Measurements from ENCODE around the gene UBR1.
"Not testable (repeated sequence)": the region's sequence is repeated elsewhere in the genome, so short reads cannot be mapped to it uniquely, and the experiment has no call there.

Gene UBR1

DNA sequence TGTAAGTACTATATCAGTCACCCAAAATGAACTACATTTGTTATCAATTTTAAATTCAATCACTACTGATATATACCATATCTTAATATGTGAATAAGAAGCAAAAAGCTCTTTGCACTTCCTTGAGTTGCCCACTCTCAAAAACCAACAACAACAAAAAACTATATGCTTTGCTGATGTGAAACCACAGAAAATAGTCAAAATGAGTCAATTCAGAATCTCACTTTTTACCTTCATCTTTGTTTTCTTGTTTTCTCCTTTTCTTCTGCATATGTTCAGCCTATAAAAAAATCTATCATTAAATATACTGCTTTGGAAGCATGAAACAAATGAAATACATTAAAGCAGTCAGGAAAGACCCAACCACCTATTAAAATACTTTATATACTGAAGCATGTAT is 80.7 kb downstream of the UBR1 start:
- no peak for TF ChIP-seq EZH2phosphoT487 (conservative IDR thresholded peaks at IDR 0.05; ENCODE audit: low read length)
- TF ChIP-seq, protein P1, sequence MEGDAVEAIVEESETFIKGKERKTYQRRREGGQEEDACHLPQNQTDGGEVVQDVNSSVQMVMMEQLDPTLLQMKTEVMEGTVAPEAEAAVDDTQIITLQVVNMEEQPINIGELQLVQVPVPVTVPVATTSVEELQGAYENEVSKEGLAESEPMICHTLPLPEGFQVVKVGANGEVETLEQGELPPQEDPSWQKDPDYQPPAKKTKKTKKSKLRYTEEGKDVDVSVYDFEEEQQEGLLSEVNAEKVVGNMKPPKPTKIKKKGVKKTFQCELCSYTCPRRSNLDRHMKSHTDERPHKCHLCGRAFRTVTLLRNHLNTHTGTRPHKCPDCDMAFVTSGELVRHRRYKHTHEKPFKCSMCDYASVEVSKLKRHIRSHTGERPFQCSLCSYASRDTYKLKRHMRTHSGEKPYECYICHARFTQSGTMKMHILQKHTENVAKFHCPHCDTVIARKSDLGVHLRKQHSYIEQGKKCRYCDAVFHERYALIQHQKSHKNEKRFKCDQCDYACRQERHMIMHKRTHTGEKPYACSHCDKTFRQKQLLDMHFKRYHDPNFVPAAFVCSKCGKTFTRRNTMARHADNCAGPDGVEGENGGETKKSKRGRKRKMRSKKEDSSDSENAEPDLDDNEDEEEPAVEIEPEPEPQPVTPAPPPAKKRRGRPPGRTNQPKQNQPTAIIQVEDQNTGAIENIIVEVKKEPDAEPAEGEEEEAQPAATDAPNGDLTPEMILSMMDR (IDR thresholded peaks at IDR 0.05; ENCODE audit: insufficient read depth, low read length, poor library complexity, severe bottlenecking), result no peak
- Histone ChIP-seq H4K20me1 (ENCODE audit: low read depth, low read length) (no peaks in the 10 kb centered on the region), H3K4me2 (ENCODE audit: low read depth, low read length, poor library complexity, severe bottlenecking) (no peak overlapping the region), H3K27ac (ENCODE audit: low read depth, low read length) (no peak overlapping the region), H3K36me3 (ENCODE audit: low read length) (peaks cover 70% of the 10 kb centered on the region), H2AFZ (ENCODE audit: low read depth, low read length, severe bottlenecking) (no peak overlapping the region), H3K9me3 (ENCODE audit: insufficient read depth, low read length) (no peaks in the 10 kb centered on the region), H3K79me2 (ENCODE audit: insufficient read depth, low read length) (no peaks in the 10 kb centered on the region), H3F3A (ENCODE audit: insufficient read depth) (0 out of 2 replicates have a peak, but pooled peaks cover 7% of the 10 kb centered on the region), H3K27me3 (ENCODE audit: low read length) (no peaks in the 10 kb centered on the region), H3K4me3 (ENCODE audit: insufficient read depth, low read length, poor library complexity, severe bottlenecking) (no peak overlapping the region), H3K9ac (ENCODE audit: low read length) (no peak overlapping the region), H3K9me2 (replicated peaks; ENCODE audit: insufficient read depth, low read length) (no peaks in the 10 kb centered on the region)

DNA sequence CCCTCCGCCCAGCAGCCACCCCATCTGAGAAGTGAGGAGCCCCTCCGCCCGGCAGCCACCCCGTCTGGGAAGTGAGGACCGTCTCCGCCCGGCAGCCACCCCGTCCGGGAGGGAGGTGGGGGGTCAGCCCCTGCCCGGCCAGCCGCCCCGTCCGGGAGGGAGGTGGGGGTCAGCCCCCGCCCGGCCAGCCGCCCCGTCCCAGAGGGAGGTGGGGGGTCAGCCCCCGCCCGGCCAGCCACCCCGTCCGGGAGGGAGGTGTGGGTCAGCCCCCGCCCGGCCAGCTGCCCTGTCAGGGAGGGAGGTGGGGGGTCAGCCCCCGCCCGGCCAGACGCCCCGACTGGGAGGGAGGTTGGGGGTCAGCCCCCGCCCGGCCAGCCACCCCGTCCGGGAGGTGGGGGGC is 91.2 kb downstream of the UBR1 start:
- H3K4me2 ChIP-seq (ENCODE audit: low read depth, low read length, poor library complexity, severe bottlenecking); H2AFZ ChIP-seq (ENCODE audit: low read depth, low read length, severe bottlenecking); H3K27me3 ChIP-seq (ENCODE audit: low read length); H3K9me3 ChIP-seq (ENCODE audit: insufficient read depth, low read length); H3K4me3 ChIP-seq (ENCODE audit: insufficient read depth, low read length, poor library complexity, severe bottlenecking); H3K27ac ChIP-seq (ENCODE audit: low read depth, low read length); H4K20me1 ChIP-seq (ENCODE audit: low read depth, low read length); H3F3A ChIP-seq (ENCODE audit: insufficient read depth); H3K9ac ChIP-seq (ENCODE audit: low read length); H3K79me2 ChIP-seq (ENCODE audit: insufficient read depth, low read length); H3K9me2 ChIP-seq (replicated peaks; ENCODE audit: insufficient read depth, low read length): not testable (repeated sequence)
- peaks cover 36% of the 10 kb centered on the region for H3K36me3 ChIP-seq (ENCODE audit: low read length)

DNA sequence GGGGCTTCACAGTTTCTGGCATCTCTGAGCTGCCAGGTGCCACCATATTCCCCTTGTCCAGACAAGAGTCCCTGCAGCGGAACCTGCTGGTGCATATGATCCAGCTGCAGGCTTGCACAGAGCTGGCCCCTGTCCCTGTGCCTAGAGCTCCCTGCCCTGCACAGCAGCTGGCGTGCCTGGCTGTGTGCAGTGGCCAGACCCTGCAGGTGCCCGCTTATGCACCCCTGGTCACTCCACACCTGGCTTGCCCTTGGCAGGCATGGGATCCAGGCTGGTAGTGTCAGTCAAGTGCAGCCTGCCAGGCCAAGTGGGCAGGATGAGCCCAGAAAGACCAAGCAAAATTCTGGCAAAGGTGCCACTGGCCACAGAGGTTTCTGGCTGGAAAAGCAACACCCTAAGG is 96.6 kb downstream of the UBR1 start:
- Histone ChIP-seq H3K4me2 (ENCODE audit: low read depth, low read length, poor library complexity, severe bottlenecking) (no peak overlapping the region), H3K27ac (ENCODE audit: low read depth, low read length) (no peak overlapping the region), H3K27me3 (ENCODE audit: low read length) (no peaks in the 10 kb centered on the region), H3F3A (ENCODE audit: insufficient read depth) (no peaks in the 10 kb centered on the region), H4K20me1 (ENCODE audit: low read depth, low read length) (no peaks in the 10 kb centered on the region), H3K4me3 (ENCODE audit: insufficient read depth, low read length, poor library complexity, severe bottlenecking) (no peak overlapping the region), H3K9me2 (replicated peaks; ENCODE audit: insufficient read depth, low read length) (no peaks in the 10 kb centered on the region), H3K9ac (ENCODE audit: low read length) (no peak overlapping the region), H3K36me3 (ENCODE audit: low read length) (peaks cover 59% of the 10 kb centered on the region), H3K79me2 (ENCODE audit: insufficient read depth, low read length) (no peaks in the 10 kb centered on the region), H3K9me3 (ENCODE audit: insufficient read depth, low read length) (peaks cover 15% of the 10 kb centered on the region; the same call in 1 of the 2 replicates), H2AFZ (ENCODE audit: low read depth, low read length, severe bottlenecking) (no peak overlapping the region)
- TF ChIP-seq, protein P1 (IDR thresholded peaks at IDR 0.05; ENCODE audit: insufficient read depth, low read length, poor library complexity, severe bottlenecking), result no peak
- TF ChIP-seq EZH2phosphoT487 (conservative IDR thresholded peaks at IDR 0.05; ENCODE audit: low read length), result no peak

DNA sequence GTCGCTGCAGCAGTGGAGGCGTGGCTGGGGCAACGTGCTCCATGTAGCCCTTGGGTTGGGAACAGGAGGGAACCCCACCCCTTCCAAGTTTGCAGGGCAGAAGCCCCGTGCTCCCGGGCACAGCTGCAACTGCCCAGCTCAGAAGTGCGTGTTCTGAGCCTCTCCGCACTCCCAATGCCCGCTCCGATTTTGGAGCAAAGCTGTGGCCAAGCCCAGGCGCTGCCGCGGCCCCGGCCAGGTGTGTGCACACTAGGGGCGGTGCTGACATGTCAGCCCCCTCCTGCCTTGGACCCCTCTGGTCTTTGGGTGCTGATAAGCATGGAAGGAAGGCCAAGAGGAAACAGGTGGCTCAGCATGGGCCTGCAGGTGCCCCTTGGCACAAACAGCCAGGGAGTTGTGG is 97.7 kb downstream of the UBR1 start:
- H3K9ac ChIP-seq (ENCODE audit: low read length), result no peak overlapping the region
- H3K9me2 ChIP-seq (replicated peaks; ENCODE audit: insufficient read depth, low read length), result no peaks in the 10 kb centered on the region
- no peaks in the 10 kb centered on the region for H4K20me1 ChIP-seq (ENCODE audit: low read depth, low read length)
- no peaks in the 10 kb centered on the region for H3F3A ChIP-seq (ENCODE audit: insufficient read depth)
- TF ChIP-seq EZH2phosphoT487 (conservative IDR thresholded peaks at IDR 0.05; ENCODE audit: low read length), result no peak
- TF ChIP-seq, protein P1 (IDR thresholded peaks at IDR 0.05; ENCODE audit: insufficient read depth, low read length, poor library complexity, severe bottlenecking), result no peak
- no peaks in the 10 kb centered on the region for H3K79me2 ChIP-seq (ENCODE audit: insufficient read depth, low read length)
- H3K36me3 ChIP-seq (ENCODE audit: low read length), result peaks cover 56% of the 10 kb centered on the region
- H3K4me3 ChIP-seq (ENCODE audit: insufficient read depth, low read length, poor library complexity, severe bottlenecking), result no peak overlapping the region
- no peak overlapping the region for H2AFZ ChIP-seq (ENCODE audit: low read depth, low read length, severe bottlenecking)
- no peak overlapping the region for H3K27ac ChIP-seq (ENCODE audit: low read depth, low read length)
- H3K27me3 ChIP-seq (ENCODE audit: low read length), result no peaks in the 10 kb centered on the region
- H3K4me2 ChIP-seq (ENCODE audit: low read depth, low read length, poor library complexity, severe bottlenecking), result no peak overlapping the region
- H3K9me3 ChIP-seq (ENCODE audit: insufficient read depth, low read length), result peaks cover 15% of the 10 kb centered on the region; the same call in 1 of the 2 replicates

Data from SU-DHL-6 (cell line).